DMS153 treated with DMSO at 0.1 percent for 48 hours (cell line): ENCODE results near the gene AKT2.

Source experiments
- DNase-seq: peaks from one replicate; lab custom pipeline; 2025; ENCODE audit not compliant: unreplicated experiment; lab: John Stamatoyannopoulos, UW

Gene AKT2

DNA sequence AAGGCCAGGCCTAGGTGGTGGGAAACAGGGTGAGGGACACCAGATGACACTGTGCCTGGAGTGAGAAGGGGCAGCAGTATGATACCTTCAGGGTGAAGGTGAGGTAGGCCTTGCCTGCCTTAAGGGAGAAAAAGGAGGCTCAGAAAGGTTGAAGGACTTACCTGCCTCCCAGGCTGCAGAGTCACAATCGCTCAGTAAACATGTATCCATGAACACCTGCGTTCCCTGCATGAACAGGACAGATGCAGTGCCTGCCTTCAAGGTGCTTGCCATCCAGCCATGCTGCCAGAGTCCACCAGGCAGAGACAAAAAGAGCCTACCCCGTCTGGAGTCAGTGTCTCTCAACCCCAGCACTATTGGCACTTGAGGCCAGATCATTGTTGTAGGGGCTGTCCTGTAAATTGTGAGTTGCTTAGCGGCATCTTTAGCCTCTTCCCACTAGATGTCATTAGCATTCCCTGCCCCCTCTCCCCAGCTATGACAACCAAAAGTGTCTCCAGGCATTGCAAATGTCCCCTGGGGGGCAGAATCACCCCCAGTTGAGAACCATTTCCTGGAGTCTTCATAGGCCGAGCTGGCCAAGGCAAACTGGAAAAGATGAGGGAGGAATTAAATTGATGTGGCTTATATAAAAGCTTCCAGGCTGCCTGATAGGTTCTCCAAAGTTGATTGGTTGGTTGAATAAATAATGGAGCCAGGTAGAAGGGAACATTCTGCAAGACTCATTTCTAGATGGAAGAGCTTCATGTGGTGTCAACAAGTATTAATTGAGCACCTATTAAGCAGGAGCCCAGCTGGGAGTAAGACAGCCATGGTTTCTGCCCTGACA lies 92.2 kb downstream of the AKT2 start:
- no peak for DNase-seq

DNA sequence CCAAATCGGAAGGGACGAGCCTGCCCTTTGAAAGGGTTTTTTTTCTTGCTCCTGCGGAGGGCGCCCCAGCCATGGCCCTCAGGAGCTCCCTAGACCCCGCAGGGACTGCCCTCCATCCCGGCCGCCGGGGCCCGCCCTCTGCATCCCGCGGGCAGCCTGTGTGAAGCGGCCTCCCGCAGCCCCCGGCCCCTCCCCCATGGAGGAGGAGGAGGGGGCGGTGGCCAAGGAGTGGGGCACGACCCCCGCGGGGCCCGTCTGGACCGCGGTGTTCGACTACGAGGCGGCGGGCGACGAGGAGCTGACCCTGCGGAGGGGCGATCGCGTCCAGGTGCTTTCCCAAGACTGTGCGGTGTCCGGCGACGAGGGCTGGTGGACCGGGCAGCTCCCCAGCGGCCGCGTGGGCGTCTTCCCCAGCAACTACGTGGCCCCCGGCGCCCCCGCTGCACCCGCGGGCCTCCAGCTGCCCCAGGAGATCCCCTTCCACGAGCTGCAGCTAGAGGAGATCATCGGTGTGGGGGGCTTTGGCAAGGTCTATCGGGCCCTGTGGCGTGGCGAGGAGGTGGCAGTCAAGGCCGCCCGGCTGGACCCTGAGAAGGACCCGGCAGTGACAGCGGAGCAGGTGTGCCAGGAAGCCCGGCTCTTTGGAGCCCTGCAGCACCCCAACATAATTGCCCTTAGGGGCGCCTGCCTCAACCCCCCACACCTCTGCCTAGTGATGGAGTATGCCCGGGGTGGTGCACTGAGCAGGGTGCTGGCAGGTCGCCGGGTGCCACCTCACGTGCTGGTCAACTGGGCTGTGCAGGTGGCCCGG lies 93.1 kb downstream of the AKT2 start:
- no peak for DNase-seq

DNA sequence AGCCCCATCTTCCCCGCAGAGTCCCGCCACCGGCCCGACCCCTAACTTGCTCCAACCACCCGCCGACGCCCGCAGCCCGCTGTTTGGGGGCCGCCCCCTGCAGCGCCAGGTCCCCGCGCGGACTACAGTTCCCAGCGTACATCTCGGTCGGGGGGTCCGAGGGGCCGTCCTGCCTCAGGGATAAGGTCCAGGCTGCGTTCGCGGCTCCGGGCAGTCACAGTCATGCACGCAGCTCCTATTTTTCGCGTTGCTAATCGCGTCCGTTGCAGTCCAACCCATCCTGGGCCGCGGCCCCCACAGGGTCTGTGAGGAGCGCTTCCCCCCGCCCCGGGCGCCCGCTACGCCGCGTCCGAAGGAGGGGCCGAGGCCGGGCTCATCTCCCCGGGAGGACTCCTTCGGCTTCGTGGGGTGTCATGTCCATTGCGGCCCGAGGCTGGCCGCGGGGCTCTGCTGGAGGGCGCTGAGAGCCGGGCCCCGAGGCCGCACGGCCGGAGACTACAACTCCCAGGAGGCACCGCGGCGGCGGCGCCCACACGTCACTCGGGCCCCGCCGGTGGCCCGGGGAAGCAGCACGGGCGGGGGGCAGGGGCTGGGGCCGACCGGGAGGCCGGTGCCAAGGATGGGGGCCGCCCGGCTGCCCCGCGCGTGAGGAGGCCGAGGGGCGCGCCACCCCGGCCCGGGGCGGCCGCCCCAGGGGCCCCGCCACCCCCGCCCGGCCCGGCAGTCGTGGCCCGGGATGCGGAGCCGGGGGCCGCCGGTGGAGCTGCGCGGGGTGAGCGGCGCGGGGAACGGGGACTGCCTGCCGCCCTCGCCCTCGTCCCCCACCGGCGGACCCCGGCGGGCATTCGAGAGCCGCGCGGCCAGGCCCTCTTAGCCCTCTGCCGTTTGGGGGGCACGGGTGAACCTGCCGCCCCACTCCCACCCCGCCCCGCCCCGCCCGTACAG lies 94.0 kb downstream of the AKT2 start, which contains the start of gene MAP3K10:
Gene MAP3K10, plus strand, starts transcription at position 536 of the 945 bp plus-strand sequence. CDS start 606 bp downstream, outside the sequence.
- peak; percentile 8 for DNase-seq

DNA sequence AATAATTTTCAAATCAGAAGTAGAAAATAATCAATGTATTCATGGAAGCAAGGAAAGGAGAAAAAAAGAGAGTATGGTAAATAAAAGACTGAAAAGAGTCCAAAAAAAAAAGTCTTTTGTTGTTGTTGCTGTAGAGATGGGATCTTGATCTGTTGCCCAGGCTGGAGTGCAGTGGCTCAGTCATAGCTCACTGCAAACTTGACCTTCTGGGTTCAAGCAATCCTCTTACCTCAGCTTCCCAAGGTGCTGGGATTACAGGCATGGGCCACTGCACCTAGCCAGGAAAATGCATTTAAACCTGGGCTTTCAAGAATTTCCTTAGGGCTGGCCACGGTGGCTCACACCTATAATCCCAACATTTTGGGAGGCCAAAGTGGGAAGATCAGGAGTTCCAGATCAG lies 100.9 kb downstream of the AKT2 start:
- DNase-seq: no peak
